IPS-20b (cell line): ENCODE measurements around the gene BTBD10.
A peak's percentile ranks its signal among the peaks of the same experiment; 100 is the strongest.

Experiments
- H3K27ac ChIP-seq: one replicate; pipeline ENCODE4 v1.5.1; 2013; ENCODE audit warnings: low read length
- H3K27me3 ChIP-seq: 2 replicates; pipeline ENCODE4 v1.6.1; 2013; ENCODE audit warnings: mild to moderate bottlenecking, low read length, inconsistent platforms; ENCODE audit not compliant: insufficient read depth
- H3K36me3 ChIP-seq: 2 replicates; pipeline ENCODE4 v1.6.1; 2013; ENCODE audit warnings: low read depth, mild to moderate bottlenecking, inconsistent platforms, low read length, moderate library complexity; ENCODE audit not compliant: insufficient read depth
- H3K4me1 ChIP-seq: 2 replicates; pipeline ENCODE4 v1.6.1; 2013; ENCODE audit warnings: mild to moderate bottlenecking, control low read depth, inconsistent platforms, low read length, moderate library complexity; ENCODE audit not compliant: insufficient read depth
- H3K4me3 ChIP-seq: 2 replicates; pipeline ENCODE4 v1.5.1; 2013; ENCODE audit warnings: mild to moderate bottlenecking, low read length, inconsistent platforms
- H3K9ac ChIP-seq: 2 replicates; pipeline ENCODE4 v1.6.1; 2013; ENCODE audit warnings: low read depth, mild to moderate bottlenecking, inconsistent platforms, low read length, moderate library complexity
- H3K9me3 ChIP-seq: 2 replicates; pipeline ENCODE4 v1.6.1; 2013; ENCODE audit warnings: mild to moderate bottlenecking, low read depth, low read length, inconsistent platforms; ENCODE audit not compliant: insufficient read depth

BTBD10 gene

DNA sequence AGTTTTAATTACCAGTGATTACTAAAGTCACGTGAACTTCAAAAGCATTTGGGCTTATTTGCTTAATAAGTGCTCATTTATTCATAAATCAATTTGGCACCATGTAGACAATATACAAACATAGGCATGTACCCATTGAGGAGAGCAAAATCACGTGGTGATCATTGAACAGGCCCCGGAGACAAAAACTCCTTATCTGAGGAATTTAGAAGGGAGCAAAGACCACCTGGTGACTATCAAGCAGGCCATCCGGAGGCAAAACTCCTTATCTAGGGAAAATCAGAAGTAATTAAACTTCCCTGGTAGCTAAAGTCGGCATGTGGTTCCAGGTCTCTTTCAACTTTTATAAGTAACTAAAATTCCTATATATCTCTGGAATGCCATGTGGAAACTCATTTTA lies 5.7 kb upstream of the BTBD10 start:
- H3K36me3 ChIP-seq, result no peaks in the 10 kb centered on the region
- H3K9me3 ChIP-seq, result no peaks in the 10 kb centered on the region
- H3K4me1 ChIP-seq, result peaks cover 13% of the 10 kb centered on the region; the same call in 1 of the 2 replicates
- no peaks in the 10 kb centered on the region for H3K27me3 ChIP-seq
- H3K4me3 ChIP-seq, result no peak overlapping the region
- no peak overlapping the region for H3K27ac ChIP-seq
- no peak overlapping the region for H3K9ac ChIP-seq

DNA sequence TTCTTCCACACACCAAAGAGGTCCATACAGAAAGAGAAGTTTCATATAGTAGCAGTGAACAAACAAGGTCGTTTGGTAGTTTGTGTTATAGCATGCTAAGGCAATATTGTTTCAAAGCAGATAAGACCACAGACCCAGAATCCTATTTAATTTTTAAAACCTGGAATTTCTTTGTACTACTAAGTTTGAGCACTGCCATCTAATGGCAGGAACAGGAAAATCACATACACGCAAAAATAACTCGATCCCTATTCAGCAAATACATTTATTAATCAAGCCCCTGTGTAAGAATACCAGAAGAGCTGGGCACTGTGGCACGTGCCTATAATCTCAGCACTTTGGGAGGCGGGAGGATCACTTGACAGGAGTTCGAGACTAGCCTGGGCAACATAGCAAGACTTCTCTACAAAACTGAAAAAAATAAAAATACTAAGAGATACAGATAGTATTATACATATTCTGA lies 2.9 kb upstream of the BTBD10 start:
- no peak overlapping the region for H3K4me3 ChIP-seq
- no peaks in the 10 kb centered on the region for H3K27me3 ChIP-seq
- H3K27ac ChIP-seq, result no peak overlapping the region
- no peaks in the 10 kb centered on the region for H3K36me3 ChIP-seq
- peaks cover 13% of the 10 kb centered on the region for H3K4me1 ChIP-seq
- H3K9me3 ChIP-seq, result no peaks in the 10 kb centered on the region
- no peak overlapping the region for H3K9ac ChIP-seq

GRCh38 chr11:13463779-13464290 lies 813 bp upstream of the BTBD10 start:
- Histone ChIP-seq H3K27ac (no peak overlapping the region), H3K9me3 (no peaks in the 10 kb centered on the region)

DNA sequence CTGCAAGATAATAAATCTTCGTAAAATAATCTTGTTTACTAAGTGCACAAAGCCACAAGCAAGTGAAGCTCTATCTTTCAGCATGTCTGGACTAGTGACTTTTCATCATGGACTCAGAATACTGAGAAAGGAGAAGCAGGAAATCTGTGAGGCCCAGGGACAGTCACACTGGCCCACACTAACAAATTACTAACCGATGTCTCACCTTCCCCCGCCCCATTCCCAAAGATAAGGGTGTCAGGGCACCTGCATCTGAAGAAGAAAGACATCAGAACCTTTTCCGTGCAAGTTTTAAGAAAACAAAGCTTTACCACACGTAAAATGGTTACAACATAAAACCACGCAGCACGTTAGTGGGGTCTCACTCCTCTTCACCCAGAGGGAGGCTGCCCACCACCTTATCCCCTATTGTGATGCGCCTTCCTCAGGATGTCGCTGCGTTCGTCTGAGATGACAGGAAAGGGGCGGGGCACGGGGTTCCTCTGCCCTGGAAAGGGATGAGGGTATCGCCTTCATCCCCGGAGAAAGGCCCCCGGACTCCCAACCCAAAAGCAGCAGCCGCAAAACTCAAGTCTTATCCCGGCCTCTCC lies 616 bp downstream of the BTBD10 start:
- Histone ChIP-seq H3K9ac (peak overlapping the region; percentile 81), H3K4me1 (peaks cover 13% of the 10 kb centered on the region), H3K9me3 (no peaks in the 10 kb centered on the region)

More at GRCh38 chr11:13463779-13464290, 813 bp upstream of the BTBD10 start:
- peak overlapping the region; percentile 81 for H3K9ac ChIP-seq
- H3K36me3 ChIP-seq, result no peaks in the 10 kb centered on the region
- peak overlapping the region; percentile 78 for H3K4me3 ChIP-seq
- peaks cover 13% of the 10 kb centered on the region for H3K4me1 ChIP-seq
- no peaks in the 10 kb centered on the region for H3K27me3 ChIP-seq

DNA sequence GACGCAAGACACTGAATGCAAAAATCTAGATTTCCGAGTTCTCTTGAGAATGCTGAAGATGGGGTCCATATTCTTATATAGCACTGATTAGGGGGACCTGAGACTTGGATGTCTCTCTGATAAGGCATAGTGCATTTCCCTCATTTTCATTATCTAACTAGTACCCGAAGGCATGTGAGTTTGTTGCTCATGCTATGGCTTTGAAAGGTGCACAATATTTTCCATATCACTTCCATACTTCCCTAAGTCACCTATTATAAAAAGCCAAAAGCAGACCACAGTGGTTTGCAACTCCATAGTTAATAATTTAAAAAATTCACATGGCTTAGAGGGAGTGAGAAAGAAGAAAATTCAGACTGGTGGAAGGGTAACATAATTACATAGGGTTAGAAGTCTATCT lies 1.7 kb downstream of the BTBD10 start:
- Histone ChIP-seq H3K9me3 (no peaks in the 10 kb centered on the region), H3K9ac (no peak overlapping the region), H3K27me3 (no peaks in the 10 kb centered on the region), H3K36me3 (no peaks in the 10 kb centered on the region), H3K27ac (no peak overlapping the region), H3K4me3 (no peak overlapping the region), H3K4me1 (peaks cover 13% of the 10 kb centered on the region)

More for the DNA sequence above, 616 bp downstream of the BTBD10 start:
- peak overlapping the region; percentile 78 for H3K4me3 ChIP-seq
- no peaks in the 10 kb centered on the region for H3K27me3 ChIP-seq
- H3K27ac ChIP-seq, result no peak overlapping the region
- H3K36me3 ChIP-seq, result no peaks in the 10 kb centered on the region

- no peak overlapping the region for H3K4me3 ChIP-seq
- H3K4me1 ChIP-seq, result peaks cover 10% of the 10 kb centered on the region
- no peaks in the 10 kb centered on the region for H3K36me3 ChIP-seq
- H3K27ac ChIP-seq, result no peak overlapping the region
- H3K27me3 ChIP-seq, result no peaks in the 10 kb centered on the region
- 0 out of 2 replicates have a peak, but pooled peaks cover 3% of the 10 kb centered on the region for H3K9me3 ChIP-seq
- H3K9ac ChIP-seq, result no peak overlapping the region
Measured at GRCh38 chr11:13450832-13451397, 12.1 kb downstream of the BTBD10 start.

GRCh38 chr11:13449522-13449921 lies 13.5 kb downstream of the BTBD10 start:
- peaks cover 10% of the 10 kb centered on the region for H3K4me1 ChIP-seq
- H3K36me3 ChIP-seq, result no peaks in the 10 kb centered on the region
- no peaks in the 10 kb centered on the region for H3K27me3 ChIP-seq
- no peak overlapping the region for H3K27ac ChIP-seq
- H3K9me3 ChIP-seq, result 0 out of 2 replicates have a peak, but pooled peaks cover 3% of the 10 kb centered on the region
- no peak overlapping the region for H3K9ac ChIP-seq
- H3K4me3 ChIP-seq, result no peak overlapping the region

GRCh38 chr11:13448876-13449275 lies 14.1 kb downstream of the BTBD10 start:
- no peak overlapping the region for H3K27ac ChIP-seq
- peaks cover 10% of the 10 kb centered on the region for H3K4me1 ChIP-seq
- no peaks in the 10 kb centered on the region for H3K27me3 ChIP-seq
- 0 out of 2 replicates have a peak, but pooled peaks cover 3% of the 10 kb centered on the region for H3K9me3 ChIP-seq
- no peaks in the 10 kb centered on the region for H3K36me3 ChIP-seq
- H3K9ac ChIP-seq, result no peak overlapping the region
- H3K4me3 ChIP-seq, result no peak overlapping the region

DNA sequence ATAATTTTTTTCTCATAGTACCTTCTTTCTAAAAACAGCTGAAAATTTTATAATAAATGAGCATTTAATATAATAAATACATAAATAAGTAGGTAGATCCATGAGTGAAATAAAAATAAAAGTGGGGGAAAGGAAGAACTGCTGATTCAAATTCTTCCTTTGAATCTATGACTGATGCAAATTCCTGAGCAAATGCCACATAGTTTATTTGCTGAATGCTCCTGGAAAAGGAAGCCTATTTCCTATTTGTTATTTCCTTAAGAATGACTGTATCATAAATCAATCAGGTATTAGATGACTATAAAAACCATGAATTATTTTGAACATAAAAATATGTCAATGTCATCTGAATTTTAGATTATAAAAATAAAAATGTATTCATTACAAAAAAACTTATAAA lies 16.6 kb downstream of the BTBD10 start:
- Histone ChIP-seq H3K4me1 (peaks cover 5% of the 10 kb centered on the region), H3K9me3 (0 out of 2 replicates have a peak, but pooled peaks cover 3% of the 10 kb centered on the region), H3K4me3 (no peak overlapping the region), H3K36me3 (no peaks in the 10 kb centered on the region), H3K27ac (no peak overlapping the region), H3K27me3 (no peaks in the 10 kb centered on the region), H3K9ac (no peak overlapping the region)

DNA sequence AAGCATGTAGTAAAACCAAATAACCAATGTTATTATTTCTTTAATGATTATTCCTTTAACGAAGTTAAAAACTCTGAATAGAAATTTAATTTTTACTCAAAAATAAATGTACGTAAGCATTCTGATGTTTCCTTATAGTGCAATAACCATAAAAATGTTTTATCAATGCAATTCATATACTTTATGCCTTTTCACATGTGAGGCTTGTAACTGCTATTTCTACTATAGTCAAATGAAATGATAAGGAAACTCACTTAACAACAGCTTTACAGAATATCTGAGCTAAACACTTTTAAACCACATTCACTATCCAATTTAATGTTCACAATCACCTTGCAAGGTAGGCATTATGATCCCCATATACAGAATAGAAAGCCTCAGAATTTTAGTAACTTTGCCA lies 17.4 kb downstream of the BTBD10 start:
- H3K36me3 ChIP-seq, result no peaks in the 10 kb centered on the region
- no peak overlapping the region for H3K27ac ChIP-seq
- H3K4me1 ChIP-seq, result no peaks in the 10 kb centered on the region
- no peak overlapping the region for H3K4me3 ChIP-seq
- 0 out of 2 replicates have a peak, but pooled peaks cover 3% of the 10 kb centered on the region for H3K9me3 ChIP-seq
- no peaks in the 10 kb centered on the region for H3K27me3 ChIP-seq
- no peak overlapping the region for H3K9ac ChIP-seq

DNA sequence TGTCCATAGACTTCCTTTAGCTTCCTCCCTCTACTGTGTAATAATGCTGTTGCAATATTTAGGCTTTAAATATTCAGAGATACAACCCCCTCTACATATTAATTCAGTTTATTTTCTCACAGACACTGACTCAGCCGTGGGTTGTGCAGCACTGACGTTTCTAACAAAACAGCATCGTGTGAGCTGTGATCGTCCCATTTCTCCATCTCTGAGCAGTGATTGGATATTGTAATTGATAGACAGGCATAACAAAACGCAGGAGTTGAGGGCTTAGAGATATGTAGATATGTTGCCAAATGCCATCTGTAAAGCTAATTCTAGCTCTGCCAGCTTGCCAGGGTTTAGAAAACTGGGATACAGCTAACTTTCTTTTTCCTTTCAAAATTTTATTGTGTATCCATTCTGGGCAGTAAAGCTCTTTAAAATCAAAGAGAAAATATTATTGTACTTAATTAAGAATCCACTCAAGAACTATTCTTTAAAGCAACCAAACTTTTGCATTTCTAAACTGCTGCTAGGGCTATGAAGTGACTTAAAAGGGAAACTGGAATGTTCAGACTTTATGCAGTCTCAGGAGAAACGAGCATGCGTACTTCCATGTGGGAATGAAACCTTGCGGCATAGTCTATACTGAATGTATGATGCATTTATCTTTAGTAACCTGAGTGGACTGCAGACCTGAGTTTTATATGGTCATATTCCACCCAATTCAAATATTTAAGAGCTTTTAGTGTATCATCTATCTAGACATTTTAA lies 22.7 kb downstream of the BTBD10 start:
- H3K36me3 ChIP-seq, result no peaks in the 10 kb centered on the region
- no peak overlapping the region for H3K27ac ChIP-seq
- H3K4me1 ChIP-seq, result peaks cover 4% of the 10 kb centered on the region; the same call in 1 of the 2 replicates
- H3K9me3 ChIP-seq, result no peaks in the 10 kb centered on the region
- H3K27me3 ChIP-seq, result no peaks in the 10 kb centered on the region
- no peak overlapping the region for H3K9ac ChIP-seq
- H3K4me3 ChIP-seq, result peak overlapping the region; percentile 36; the same call in 1 of the 2 replicates
